Neutrophil (primary cell): Measurements from ENCODE around the gene CORO7.
"Not testable (repeated sequence)": the region's sequence is repeated elsewhere in the genome, so short reads cannot be mapped to it uniquely, and the experiment has no call there.

Experiments
- H3K27ac ChIP-seq: fragments of 200-600 bp; sonication (generic); 2 replicates; pipeline ENCODE4 v1.5.1; 2016; ENCODE audit warnings: mild to moderate bottlenecking, moderate library complexity
- H3K27me3 ChIP-seq: fragments of 200-600 bp; sonication (generic); 2 replicates; pipeline ENCODE4 v1.6.0; 2016; ENCODE audit warnings: mild to moderate bottlenecking
- H3K36me3 ChIP-seq: fragments of 200-600 bp; sonication (generic); 2 replicates; pipeline ENCODE4 v1.5.1; 2017
- H3K4me1 ChIP-seq, 2 experiments: fragments of 200-600 bp in 1 of 2; sonication (generic) in 1 of 2; 1 replicate in 1 of 2; 2 replicates in 1 of 2; pipeline versions ENCODE4 v1.5.1 to v1.6.1; 2013 to 2016; ENCODE audit warnings: low read depth in 1 of 2, low read length in 1 of 2, mild to moderate bottlenecking in 1 of 2, moderate library complexity in 1 of 2; ENCODE audit not compliant: control insufficient read depth in 1 of 2, insufficient read depth in 1 of 2
- H3K4me3 ChIP-seq, 2 experiments: fragments of 200-600 bp in 1 of 2; sonication (generic) in 1 of 2; 1 replicate in 1 of 2; 2 replicates in 1 of 2; pipeline ENCODE4 v1.5.1; 2013 to 2016; ENCODE audit warnings: low read depth in 1 of 2, low read length in 1 of 2, mild to moderate bottlenecking in 1 of 2, moderate library complexity in 1 of 2
- H3K9me3 ChIP-seq: fragments of 200-600 bp; sonication (generic); 2 replicates; pipeline ENCODE4 v1.5.1; 2016
- CTCF ChIP-seq: fragments of 200-600 bp; sonication (generic); IDR thresholded peaks from 2 replicates; pipeline ENCODE4 v1.5.1; 2016; ENCODE audit warnings: antibody characterized with exemption

CORO7 gene

GRCh38 chr16:4338712-4339299 lies 77.6 kb downstream of the CORO7 start:
- Histone ChIP-seq H3K27ac (no peak overlapping the region), H3K27me3 (no peaks in the 10 kb centered on the region), H3K4me3 (no peak overlapping the region), H3K36me3 (peaks cover 42% of the 10 kb centered on the region), H3K4me1 (no peaks in the 10 kb centered on the region), H3K9me3 (no peaks in the 10 kb centered on the region)
- no peak for TF ChIP-seq CTCF

- peaks cover 40% of the 10 kb centered on the region for H3K36me3 ChIP-seq
- no peaks in the 10 kb centered on the region for H3K4me1 ChIP-seq
- no peak overlapping the region for H3K27ac ChIP-seq
- H3K4me3 ChIP-seq = no peak overlapping the region
- TF ChIP-seq CTCF = no peak
- no peaks in the 10 kb centered on the region for H3K9me3 ChIP-seq
- H3K27me3 ChIP-seq = peaks cover 4% of the 10 kb centered on the region
These were observed 78.2 kb downstream of the CORO7 start for GRCh38 chr16:4338125-4338582.

GRCh38 chr16:4337540-4338088 lies 78.8 kb downstream of the CORO7 start:
- no peak for TF ChIP-seq CTCF
- peaks cover 36% of the 10 kb centered on the region for H3K36me3 ChIP-seq

GRCh38 chr16:4336701-4337539 lies 79.5 kb downstream of the CORO7 start:
- H3K4me3 ChIP-seq = no peak overlapping the region
- H3K27ac ChIP-seq = no peak overlapping the region
- H3K27me3 ChIP-seq = peaks cover 8% of the 10 kb centered on the region
- peaks cover 36% of the 10 kb centered on the region for H3K36me3 ChIP-seq
- H3K4me1 ChIP-seq = no peaks in the 10 kb centered on the region
- H3K9me3 ChIP-seq = no peaks in the 10 kb centered on the region
- TF ChIP-seq CTCF = no peak

More at GRCh38 chr16:4337540-4338088, 78.8 kb downstream of the CORO7 start:
- Histone ChIP-seq H3K27ac (no peak overlapping the region), H3K9me3 (no peaks in the 10 kb centered on the region), H3K27me3 (peaks cover 8% of the 10 kb centered on the region), H3K4me1 (no peaks in the 10 kb centered on the region), H3K4me3 (no peak overlapping the region)

- H3K4me3 ChIP-seq = no peak overlapping the region
- H3K36me3 ChIP-seq = peaks cover 21% of the 10 kb centered on the region
- H3K4me1 ChIP-seq = no peaks in the 10 kb centered on the region
- no peaks in the 10 kb centered on the region for H3K9me3 ChIP-seq
- H3K27ac ChIP-seq = no peak overlapping the region
- H3K27me3 ChIP-seq = peaks cover 8% of the 10 kb centered on the region
- no peak for TF ChIP-seq CTCF
These were observed 81.5 kb downstream of the CORO7 start for GRCh38 chr16:4334724-4335495.

- peaks cover 15% of the 10 kb centered on the region for H3K27me3 ChIP-seq
- H3K36me3 ChIP-seq, H3K27ac ChIP-seq, H3K4me1 ChIP-seq, H3K9me3 ChIP-seq, H3K4me3 ChIP-seq: not testable (repeated sequence)
These were observed 82.7 kb downstream of the CORO7 start for GRCh38 chr16:4333714-4334113.
